Left lung (tissue), 10 donors: Measurements from ENCODE around the gene TCERG1L. TPM values are rescaled to one million over a fixed set of nuclear protein-coding genes. Genes with fewer than 3 reads are reported as not detected.

Source experiments
- ATAC-seq: fragments of 200-7000 bp; cut with Tn5 transposase; one replicate; pipeline ENCODE4 v1.9.1; 2020; ENCODE audit warnings: moderate library complexity
- DNase-seq, 4 donors: peaks; one replicate each; pipeline ENCODE4 v3.0.0-alpha.2; 2013 to 2020
- H3K27ac ChIP-seq, 2 donors: fragments of 200-600 bp; sonication (generic) in 1 of 2; one replicate each; pipeline versions ENCODE4 v1.5.0 to v1.8.0; 2020 to 2021
- H3K27me3 ChIP-seq, 2 donors: fragments of 200-600 bp; sonication (generic) in 1 of 2; one replicate each; pipeline versions ENCODE4 v1.5.0 to v1.8.0; 2020 to 2021
- H3K36me3 ChIP-seq, 2 donors: fragments of 200-600 bp; sonication (generic) in 1 of 2; one replicate each; pipeline versions ENCODE4 v1.5.0 to v1.8.0; 2020 to 2021
- H3K4me1 ChIP-seq, 2 donors: fragments of 200-600 bp; one replicate each; pipeline ENCODE4 v1.8.0; 2021
- H3K4me3 ChIP-seq, 2 donors: fragments of 200-600 bp; sonication (generic) in 1 of 2; one replicate each; pipeline versions ENCODE4 v1.5.0 to v1.8.0; 2020 to 2021; ENCODE audit warnings: mild to moderate bottlenecking in 1 of 2
- H3K9me3 ChIP-seq, 2 donors: fragments of 200-600 bp; sonication (generic) in 1 of 2; one replicate each; pipeline versions ENCODE4 v1.5.0 to v1.8.0; 2020 to 2021
- intact Hi-C, 2 donors: fragments of 100-400 bp; cut with DNase I; formaldehyde crosslinking; loops; one replicate each; pipeline versions ENCODE4 v1.11.2 to v1.14.2; 2022
- polyA plus RNA-seq, 6 donors: library from polyadenylated mRNA; unstranded; fragments of 120-200 nt; gene quantifications; one replicate each; pipeline ENCODE4 v1.2.1, GENCODE V29; 2013; ENCODE audit not compliant: insufficient read length in 6 of 6
- total RNA-seq, 2 donors: library from RNA; stranded (reverse); fragmentation: NEBNext Ultra II Directional; extraction: Animal tissue kit (Norgen Biotek cat#: 25700); gene quantifications; one replicate each; pipeline ENCODE4 v1.2.1, GENCODE V29; 2021
- TF ChIP-seq, protein P1 (sequence below), 2 donors: fragments of 200-600 bp; sonication (generic) in 1 of 2; IDR thresholded peaks; one replicate each; pipeline versions ENCODE4 v1.5.0 to v1.8.0; 2021; ENCODE audit warnings: antibody characterized with exemption in 2 of 2
- donor health status: DM: no; HTN: yes; CAD: no.
- donor health status: DM: no; HTN: no; CAD: no.

Gene TCERG1L
- total and polyA plus RNA-seq, 8 donors: 0.35 to 0.72 (median 0.48) TPM; not detected in 2

DNA sequence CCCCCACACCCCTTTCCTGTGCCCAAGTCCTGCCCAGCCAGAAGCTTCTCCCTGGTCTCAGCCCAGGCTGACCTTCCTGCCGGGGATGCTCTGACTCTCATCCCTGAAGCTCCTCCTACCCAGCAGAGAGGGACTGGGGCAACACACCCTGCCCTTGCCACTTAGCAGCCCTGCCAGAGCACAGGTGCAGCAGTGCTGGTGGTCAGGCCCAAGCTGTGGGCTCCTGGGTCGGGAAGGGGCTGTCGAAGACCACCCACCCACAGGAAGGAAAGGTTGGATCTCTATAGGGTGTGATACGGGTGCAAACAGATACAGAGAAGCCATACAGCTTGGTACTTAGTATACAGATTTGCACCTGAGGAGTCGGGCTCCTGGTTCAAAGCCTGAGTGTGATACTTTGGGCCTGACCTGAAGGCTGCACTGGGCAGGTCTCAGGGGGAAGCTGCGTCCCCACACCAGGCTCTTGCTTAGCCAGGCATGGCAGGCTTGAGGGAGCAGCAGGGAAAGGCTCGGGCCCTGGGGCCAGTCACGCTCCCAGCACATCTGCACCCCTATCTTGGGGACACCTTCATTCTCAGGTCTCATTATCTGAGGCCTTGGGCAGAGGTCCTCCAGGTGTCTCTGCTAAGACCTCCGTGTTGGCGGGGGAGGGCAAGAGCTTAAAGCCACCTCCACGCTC, 47.3 kb downstream of the TCERG1L start:
- Histone ChIP-seq H3K27ac (no peak overlapping the region), H3K4me1 (no peaks in the 10 kb centered on the region), H3K36me3 (no peaks in the 10 kb centered on the region), H3K27me3 (peaks cover 0 to 21% of the 10 kb centered on the region in 2 donors), H3K9me3 (no peaks in the 10 kb centered on the region), H3K4me3 (no peak overlapping the region)
- ATAC-seq: no peak
- intact Hi-C loops: no loop called here
- TF ChIP-seq, protein P1, sequence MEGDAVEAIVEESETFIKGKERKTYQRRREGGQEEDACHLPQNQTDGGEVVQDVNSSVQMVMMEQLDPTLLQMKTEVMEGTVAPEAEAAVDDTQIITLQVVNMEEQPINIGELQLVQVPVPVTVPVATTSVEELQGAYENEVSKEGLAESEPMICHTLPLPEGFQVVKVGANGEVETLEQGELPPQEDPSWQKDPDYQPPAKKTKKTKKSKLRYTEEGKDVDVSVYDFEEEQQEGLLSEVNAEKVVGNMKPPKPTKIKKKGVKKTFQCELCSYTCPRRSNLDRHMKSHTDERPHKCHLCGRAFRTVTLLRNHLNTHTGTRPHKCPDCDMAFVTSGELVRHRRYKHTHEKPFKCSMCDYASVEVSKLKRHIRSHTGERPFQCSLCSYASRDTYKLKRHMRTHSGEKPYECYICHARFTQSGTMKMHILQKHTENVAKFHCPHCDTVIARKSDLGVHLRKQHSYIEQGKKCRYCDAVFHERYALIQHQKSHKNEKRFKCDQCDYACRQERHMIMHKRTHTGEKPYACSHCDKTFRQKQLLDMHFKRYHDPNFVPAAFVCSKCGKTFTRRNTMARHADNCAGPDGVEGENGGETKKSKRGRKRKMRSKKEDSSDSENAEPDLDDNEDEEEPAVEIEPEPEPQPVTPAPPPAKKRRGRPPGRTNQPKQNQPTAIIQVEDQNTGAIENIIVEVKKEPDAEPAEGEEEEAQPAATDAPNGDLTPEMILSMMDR (IDR thresholded peaks at IDR 0.05): no peak
- no peak for DNase-seq

DNA sequence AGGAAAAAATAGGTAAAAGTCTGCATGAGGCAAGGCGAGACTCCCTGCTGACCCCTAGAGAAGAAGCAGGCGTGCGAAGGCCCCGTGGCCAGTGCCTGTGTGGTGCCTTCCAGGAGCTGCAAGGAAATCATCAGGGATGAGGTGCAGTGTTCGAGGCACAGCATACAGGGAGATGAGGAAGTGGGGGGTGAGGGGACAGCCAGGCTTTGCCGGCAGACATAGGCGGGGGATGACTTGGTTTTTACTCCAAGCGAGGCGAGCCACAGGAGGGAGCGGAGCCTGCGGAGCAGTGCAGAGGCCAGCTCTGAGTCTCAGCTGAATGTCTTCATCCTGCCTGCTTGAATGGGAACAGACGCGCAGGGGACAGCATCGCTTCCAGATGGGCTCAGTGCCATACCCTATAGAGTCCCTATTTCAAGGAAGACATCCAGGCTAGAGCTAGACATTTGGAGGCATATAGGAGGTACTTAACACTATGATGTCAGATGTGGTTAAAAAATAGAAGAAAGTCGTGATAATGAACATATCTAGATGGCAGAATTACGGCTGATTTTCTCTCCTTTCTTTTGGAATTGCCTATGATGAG, 49.5 kb downstream of the TCERG1L start:
- DNase-seq: no peak
- Histone ChIP-seq H3K4me3 (no peak overlapping the region), H3K4me1 (no peaks in the 10 kb centered on the region), H3K27ac (no peak overlapping the region), H3K36me3 (no peaks in the 10 kb centered on the region), H3K9me3 (no peaks in the 10 kb centered on the region), H3K27me3 (peaks cover 0 to 12% of the 10 kb centered on the region in 2 donors)
- TF ChIP-seq, protein P1 (IDR thresholded peaks at IDR 0.05): no peak
- no peak for ATAC-seq
- intact Hi-C loops: no loop called here

DNA sequence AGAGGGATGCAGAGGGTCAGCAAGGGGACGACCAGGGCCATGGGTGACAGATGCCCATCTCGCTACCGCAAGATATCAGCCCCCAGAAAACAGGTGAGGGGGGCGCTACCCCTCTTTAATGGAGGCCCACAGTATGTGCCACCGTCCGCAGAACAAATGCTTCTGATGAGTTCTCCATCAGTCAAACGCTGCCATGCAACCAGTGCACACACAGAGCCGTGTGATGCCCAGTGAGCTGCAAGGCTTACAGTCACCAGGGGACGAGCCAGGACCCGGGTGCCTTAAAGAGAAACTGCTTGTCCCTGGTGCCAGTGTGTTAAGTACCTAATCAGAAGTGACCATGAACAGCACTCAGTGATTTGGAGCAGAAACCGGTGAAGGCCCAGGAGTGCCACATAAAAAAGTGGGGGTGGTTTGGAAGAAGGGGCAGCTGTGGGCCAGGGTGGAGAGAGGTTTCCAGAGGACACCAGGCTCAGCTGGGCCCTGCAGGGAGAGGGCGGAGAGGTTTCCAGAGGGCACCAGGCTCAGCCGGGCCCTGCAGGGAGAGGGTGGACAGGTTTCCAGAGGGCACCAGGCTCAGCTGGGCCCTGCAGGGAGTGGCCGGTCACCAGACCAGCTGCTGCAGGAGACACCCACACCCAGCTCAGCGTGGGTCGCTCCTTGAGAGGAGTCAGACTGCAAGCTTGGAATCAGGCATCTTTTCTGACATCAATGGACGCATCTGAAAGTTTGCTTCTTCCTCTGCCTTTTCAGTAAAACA, 50.9 kb downstream of the TCERG1L start:
- Histone ChIP-seq H3K27me3 (peaks cover 0 to 9% of the 10 kb centered on the region in 2 donors), H3K36me3 (no peaks in the 10 kb centered on the region), H3K9me3 (no peaks in the 10 kb centered on the region), H3K27ac (no peak overlapping the region), H3K4me3 (no peak overlapping the region), H3K4me1 (no peaks in the 10 kb centered on the region)
- intact Hi-C loops: no loop called here
- no peak for DNase-seq
- no peak for ATAC-seq
- TF ChIP-seq, protein P1 (IDR thresholded peaks at IDR 0.05): no peak

DNA sequence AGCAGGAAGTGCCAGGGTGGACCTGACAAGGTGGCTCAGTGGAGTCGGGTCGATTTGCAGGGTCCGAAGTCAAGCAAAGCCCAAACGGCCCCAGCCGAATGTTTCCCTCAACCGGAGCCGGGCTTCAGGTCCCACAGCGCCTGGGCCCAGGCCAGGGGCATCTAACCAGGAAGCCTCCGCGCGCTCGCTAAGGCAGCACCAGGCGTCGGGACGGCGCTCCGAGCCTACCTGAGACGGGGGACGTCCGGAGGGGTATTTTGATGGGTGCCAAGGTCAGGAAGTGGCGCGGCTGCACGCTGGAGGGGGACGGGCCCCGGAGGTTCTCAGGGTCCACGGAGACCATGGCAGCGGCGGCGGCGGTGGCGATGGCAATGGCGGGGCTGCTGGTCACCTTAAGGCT, 51.5 kb downstream of the TCERG1L start:
- TF ChIP-seq, protein P1 (IDR thresholded peaks at IDR 0.05): no peak
- Histone ChIP-seq H3K27ac (no peak overlapping the region), H3K4me1 (no peaks in the 10 kb centered on the region), H3K27me3 (peaks cover 0 to 9% of the 10 kb centered on the region in 2 donors), H3K36me3 (no peaks in the 10 kb centered on the region), H3K9me3 (no peaks in the 10 kb centered on the region), H3K4me3 (no peak overlapping the region)
- ATAC-seq (no peak), DNase-seq (no peak)
- intact Hi-C loops: no loop called here

DNA sequence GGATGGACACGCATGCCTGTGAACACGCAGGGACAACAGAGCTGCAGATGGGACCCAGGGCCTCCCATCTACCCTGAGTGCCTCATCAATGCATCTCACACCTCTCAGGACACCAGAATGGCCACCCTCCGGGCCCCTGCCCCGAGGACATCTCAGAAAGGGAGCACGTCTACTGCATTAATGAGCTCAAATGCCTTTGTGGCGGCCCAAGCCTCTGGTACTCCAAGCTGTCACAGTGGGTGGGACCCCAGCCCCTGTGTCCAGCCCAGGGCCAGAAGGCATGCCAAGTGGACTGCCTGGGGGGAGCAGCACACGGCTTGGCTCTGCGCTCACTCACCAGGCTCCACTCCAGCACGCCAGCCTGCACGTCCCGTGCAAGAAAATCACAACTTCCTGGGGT, 52.0 kb downstream of the TCERG1L start:
- no peak overlapping the region for H3K4me3 ChIP-seq
- DNase-seq (no peak), ATAC-seq (no peak)
- no peak overlapping the region for H3K27ac ChIP-seq
- H3K4me1 ChIP-seq: no peaks in the 10 kb centered on the region
- TF ChIP-seq, protein P1 (IDR thresholded peaks at IDR 0.05): no peak
- intact Hi-C loops: no loop called here
- H3K9me3 ChIP-seq: no peaks in the 10 kb centered on the region
- H3K36me3 ChIP-seq: no peaks in the 10 kb centered on the region
- peaks cover 0 to 9% of the 10 kb centered on the region in 2 donors for H3K27me3 ChIP-seq
